ENCODE measurements around the gene POU4F1.

POU4F1 gene

DNA sequence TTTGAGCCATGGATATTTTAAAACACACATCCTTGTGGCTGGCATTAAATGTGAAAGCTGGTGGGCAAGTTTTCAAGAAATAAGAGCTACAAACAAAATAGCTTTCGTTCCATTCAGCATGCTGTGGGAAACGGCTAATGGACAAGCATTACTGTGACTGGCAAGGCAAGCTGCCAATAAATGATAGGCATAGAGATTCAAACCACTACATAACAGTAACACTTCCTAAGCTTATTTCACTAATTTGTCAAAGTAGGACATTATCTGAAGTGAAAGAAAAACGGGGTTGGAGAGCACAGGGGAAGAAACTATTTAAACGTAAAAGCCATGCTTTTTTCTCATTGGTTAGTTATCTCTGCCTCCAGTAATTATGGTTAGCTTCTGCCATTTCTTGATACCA lies 29.6 kb upstream of the POU4F1 start:
- DNase-seq (ENCODE audit: insufficient read length, low spot score) = no peak
- TF ChIP-seq, protein P1, sequence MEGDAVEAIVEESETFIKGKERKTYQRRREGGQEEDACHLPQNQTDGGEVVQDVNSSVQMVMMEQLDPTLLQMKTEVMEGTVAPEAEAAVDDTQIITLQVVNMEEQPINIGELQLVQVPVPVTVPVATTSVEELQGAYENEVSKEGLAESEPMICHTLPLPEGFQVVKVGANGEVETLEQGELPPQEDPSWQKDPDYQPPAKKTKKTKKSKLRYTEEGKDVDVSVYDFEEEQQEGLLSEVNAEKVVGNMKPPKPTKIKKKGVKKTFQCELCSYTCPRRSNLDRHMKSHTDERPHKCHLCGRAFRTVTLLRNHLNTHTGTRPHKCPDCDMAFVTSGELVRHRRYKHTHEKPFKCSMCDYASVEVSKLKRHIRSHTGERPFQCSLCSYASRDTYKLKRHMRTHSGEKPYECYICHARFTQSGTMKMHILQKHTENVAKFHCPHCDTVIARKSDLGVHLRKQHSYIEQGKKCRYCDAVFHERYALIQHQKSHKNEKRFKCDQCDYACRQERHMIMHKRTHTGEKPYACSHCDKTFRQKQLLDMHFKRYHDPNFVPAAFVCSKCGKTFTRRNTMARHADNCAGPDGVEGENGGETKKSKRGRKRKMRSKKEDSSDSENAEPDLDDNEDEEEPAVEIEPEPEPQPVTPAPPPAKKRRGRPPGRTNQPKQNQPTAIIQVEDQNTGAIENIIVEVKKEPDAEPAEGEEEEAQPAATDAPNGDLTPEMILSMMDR (IDR thresholded peaks at IDR 0.05; ENCODE audit: insufficient read depth, missing control alignments) = no peak
- FAIRE-seq = no peak

DNA sequence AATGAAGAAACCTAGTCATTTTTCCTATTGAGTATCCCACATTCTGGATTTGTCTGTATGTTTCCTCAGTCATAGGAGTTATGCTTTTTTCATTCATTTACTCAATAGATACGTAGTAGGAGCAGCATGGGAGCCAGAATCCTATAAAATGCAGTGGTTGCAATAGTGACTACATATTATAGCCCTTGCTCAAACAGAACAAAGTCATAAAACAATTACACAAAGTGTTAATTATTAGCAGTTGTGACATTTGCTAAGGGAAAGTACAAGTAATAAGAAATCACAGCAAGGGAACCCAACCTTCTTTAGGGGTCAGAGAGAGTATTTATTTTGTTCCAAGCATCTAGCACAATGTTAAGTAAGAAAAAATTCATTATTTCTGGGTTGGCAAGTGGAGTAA lies 27.7 kb upstream of the POU4F1 start:
- FAIRE-seq (no peak), DNase-seq (ENCODE audit: insufficient read length, low spot score) (no peak)
- TF ChIP-seq, protein P1 (IDR thresholded peaks at IDR 0.05; ENCODE audit: insufficient read depth, missing control alignments) = no peak

DNA sequence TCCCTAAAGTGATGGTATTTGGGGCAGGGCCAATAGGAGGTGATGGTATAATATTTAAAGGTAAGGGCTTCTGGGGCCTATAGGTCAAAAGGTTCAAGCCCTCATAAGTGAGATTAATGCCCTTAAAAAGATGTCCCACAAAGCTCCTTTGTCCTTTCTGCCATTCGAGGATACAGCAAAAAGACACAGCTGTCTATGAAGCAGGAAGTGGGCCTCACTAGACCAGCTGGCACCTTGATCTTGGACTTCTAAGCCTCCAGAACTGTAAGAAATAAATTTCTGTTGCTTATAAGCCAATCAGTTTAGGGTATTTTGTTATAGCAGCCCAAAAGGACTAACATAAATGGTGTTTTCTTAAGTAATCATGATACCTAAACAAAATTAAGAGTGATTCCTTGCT lies 27.2 kb upstream of the POU4F1 start:
- TF ChIP-seq, protein P1 (IDR thresholded peaks at IDR 0.05; ENCODE audit: insufficient read depth, missing control alignments) = no peak
- FAIRE-seq = no peak
- DNase-seq (ENCODE audit: insufficient read length, low spot score) = no peak

DNA sequence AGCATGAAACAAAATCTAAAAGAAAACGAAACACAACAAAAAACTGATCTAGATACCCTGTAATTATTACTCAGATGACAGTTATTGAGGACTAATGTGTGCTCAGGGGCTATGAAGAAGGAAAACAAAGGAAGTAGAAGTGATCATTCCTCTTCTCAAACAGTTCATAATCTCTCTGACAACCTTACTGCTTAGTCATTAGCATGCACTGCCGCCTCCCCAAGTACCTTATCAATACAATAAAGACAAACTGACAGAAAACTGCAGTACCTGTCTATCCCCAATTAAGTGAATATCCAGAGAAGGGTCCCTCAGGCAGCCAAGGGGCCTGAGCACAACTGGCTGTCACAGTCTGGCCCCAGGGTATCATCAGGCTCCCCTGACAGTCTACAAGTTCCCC lies 22.0 kb upstream of the POU4F1 start:
- FAIRE-seq = no peak
- DNase-seq (ENCODE audit: insufficient read length, low spot score) = no peak
- TF ChIP-seq, protein P1 (IDR thresholded peaks at IDR 0.05; ENCODE audit: insufficient read depth, missing control alignments) = no peak

DNA sequence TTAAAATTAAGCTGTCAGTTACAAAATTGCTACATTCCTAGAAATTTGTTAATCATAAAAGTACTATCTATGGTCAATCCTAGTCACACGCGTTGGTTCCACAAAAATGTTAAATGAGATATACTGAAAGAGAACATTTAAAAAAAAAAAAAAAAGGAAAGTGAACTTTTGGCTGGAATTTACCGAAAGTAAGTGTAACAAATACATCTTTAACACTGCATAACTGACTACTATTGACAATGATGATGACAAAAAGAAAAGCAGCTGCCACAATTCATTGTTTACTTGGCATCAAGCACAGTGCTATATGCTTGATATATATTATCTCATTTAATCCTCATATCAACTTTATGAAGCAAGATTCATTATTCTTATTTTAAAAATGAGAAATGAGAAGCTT lies 19.8 kb upstream of the POU4F1 start:
- TF ChIP-seq, protein P1 (IDR thresholded peaks at IDR 0.05; ENCODE audit: insufficient read depth, missing control alignments) = no peak
- DNase-seq (ENCODE audit: insufficient read length, low spot score) = no peak
- no peak for FAIRE-seq

DNA sequence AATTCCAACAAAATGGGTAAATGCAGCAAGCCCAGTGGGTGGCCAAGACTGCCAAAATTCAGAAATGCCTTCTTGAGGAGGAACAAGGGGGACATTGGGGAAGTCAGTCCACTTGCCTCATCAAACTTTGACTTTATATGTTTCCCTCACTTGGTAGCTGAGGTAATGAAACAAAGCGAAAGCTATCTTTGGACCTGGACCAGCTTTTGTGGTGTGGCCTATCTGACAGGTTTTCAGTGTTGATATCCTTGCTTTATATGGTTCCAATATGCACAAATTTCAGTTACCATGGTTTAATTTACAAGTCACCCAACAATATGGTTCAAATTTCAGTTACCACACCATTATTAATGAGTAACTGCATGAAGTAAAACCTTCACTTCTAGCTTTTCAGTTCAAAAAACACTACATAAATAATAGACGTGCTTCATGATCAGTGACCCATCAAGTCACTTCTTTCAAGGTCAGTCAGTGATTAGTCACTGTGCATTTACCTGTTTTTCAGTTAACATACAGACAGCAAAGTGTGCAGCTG lies 17.7 kb upstream of the POU4F1 start:
- no peak for DNase-seq (ENCODE audit: insufficient read length, low spot score)
- TF ChIP-seq, protein P1 (IDR thresholded peaks at IDR 0.05; ENCODE audit: insufficient read depth, missing control alignments) = no peak
- no peak for FAIRE-seq

DNA sequence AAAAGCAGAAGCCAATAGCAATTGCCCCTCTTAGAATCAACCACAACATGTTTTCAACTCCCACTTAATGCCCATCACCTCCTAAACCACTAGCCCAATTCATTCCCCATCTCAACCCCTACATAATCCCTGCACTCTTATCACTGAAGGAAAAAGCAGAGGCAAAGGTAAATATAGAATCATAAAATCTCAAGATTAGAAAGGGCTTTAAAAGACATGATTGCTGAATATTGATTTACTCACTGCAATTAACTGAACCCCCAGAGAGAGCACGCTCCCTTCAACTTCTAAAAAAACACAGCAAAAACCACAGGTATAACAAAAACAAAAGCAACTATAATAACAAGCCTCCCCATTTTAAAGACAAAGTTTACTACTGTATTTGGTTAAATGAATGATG lies 15.1 kb upstream of the POU4F1 start:
- no peak for FAIRE-seq
- TF ChIP-seq, protein P1 (IDR thresholded peaks at IDR 0.05; ENCODE audit: insufficient read depth, missing control alignments) = no peak
- no peak for DNase-seq (ENCODE audit: insufficient read length, low spot score)
